Myocyte (in vitro differentiated cells): ENCODE results near the gene TUG1. TPM values are rescaled to one million over a fixed set of nuclear protein-coding genes. Genes with fewer than 3 reads are reported as not detected.

ENCODE experiments used
- DNase-seq: peaks from one replicate; pipeline ENCODE4 v3.0.0-alpha.2; 2012; ENCODE audit warnings: low read depth
- total RNA-seq: library from RNA; depleted of rRNA; stranded (reverse); fragments of >200 nt; gene quantifications from 2 replicates; pipeline ENCODE4 v1.2.3, GENCODE V29; 2014

Gene TUG1
- total RNA-seq, 1 donor from 2014 or later: 54.5 TPM

- DNase-seq: no peak
Measured at GRCh38 chr22:30996462-30996861, 27.4 kb downstream of the TUG1 start.

GRCh38 chr22:30998329-30998728 is 29.3 kb downstream of the TUG1 start:
- no peak for DNase-seq

- DNase-seq: no peak
Measured at GRCh38 chr22:31001124-31001770, 32.2 kb downstream of the TUG1 start.

- no peak for DNase-seq
Measured at GRCh38 chr22:31005535-31005934, 36.5 kb downstream of the TUG1 start.

- DNase-seq: no peak
Measured at GRCh38 chr22:31019191-31019930, 50.3 kb downstream of the TUG1 start.

- DNase-seq: peak; percentile 26
Measured at GRCh38 chr22:31020334-31020733, 51.3 kb downstream of the TUG1 start.

- no peak for DNase-seq
Measured at GRCh38 chr22:31022516-31022915, 53.5 kb downstream of the TUG1 start.

Other genes starting within 250 kb of the TUG1 start
- gene MORC2, start 491 bp upstream of the TUG1 start, total RNA-seq: 16.4 and 18.3 TPM in 2 replicates
- 210 and 293 TPM in 2 replicates for gene SMTN, start 112.1 kb downstream of the TUG1 start, total RNA-seq
- gene SELENOM, start 138.3 kb downstream of the TUG1 start, total RNA-seq: 223 and 238 TPM in 2 replicates
- 0.40 and 0.57 TPM in 2 replicates for gene INPP5J, start 153.7 kb downstream of the TUG1 start, total RNA-seq
- 0.21 and 1.7 TPM in 2 replicates for gene PLA2G3, start 171.2 kb downstream of the TUG1 start, total RNA-seq
- gene RNF185, start 190.9 kb downstream of the TUG1 start, total RNA-seq: 26.6 and 30.3 TPM in 2 replicates
- gene LIMK2, start 243.0 kb downstream of the TUG1 start, total RNA-seq: 67.3 and 97.7 TPM in 2 replicates